IPS-20b (cell line): ENCODE measurements around the gene NHSL1.
A peak's percentile ranks its signal among the peaks of the same experiment; 100 is the strongest.

Experiments used
- H3K27ac ChIP-seq: one replicate; pipeline ENCODE4 v1.5.1; 2013; ENCODE audit warnings: low read length
- H3K27me3 ChIP-seq: 2 replicates; pipeline ENCODE4 v1.6.1; 2013; ENCODE audit warnings: mild to moderate bottlenecking, low read length, inconsistent platforms; ENCODE audit not compliant: insufficient read depth
- H3K36me3 ChIP-seq: 2 replicates; pipeline ENCODE4 v1.6.1; 2013; ENCODE audit warnings: low read depth, mild to moderate bottlenecking, inconsistent platforms, low read length, moderate library complexity; ENCODE audit not compliant: insufficient read depth
- H3K4me1 ChIP-seq: 2 replicates; pipeline ENCODE4 v1.6.1; 2013; ENCODE audit warnings: mild to moderate bottlenecking, control low read depth, inconsistent platforms, low read length, moderate library complexity; ENCODE audit not compliant: insufficient read depth
- H3K4me3 ChIP-seq: 2 replicates; pipeline ENCODE4 v1.5.1; 2013; ENCODE audit warnings: mild to moderate bottlenecking, low read length, inconsistent platforms
- H3K9ac ChIP-seq: 2 replicates; pipeline ENCODE4 v1.6.1; 2013; ENCODE audit warnings: low read depth, mild to moderate bottlenecking, inconsistent platforms, low read length, moderate library complexity
- H3K9me3 ChIP-seq: 2 replicates; pipeline ENCODE4 v1.6.1; 2013; ENCODE audit warnings: mild to moderate bottlenecking, low read depth, low read length, inconsistent platforms; ENCODE audit not compliant: insufficient read depth

NHSL1 gene, protein sequence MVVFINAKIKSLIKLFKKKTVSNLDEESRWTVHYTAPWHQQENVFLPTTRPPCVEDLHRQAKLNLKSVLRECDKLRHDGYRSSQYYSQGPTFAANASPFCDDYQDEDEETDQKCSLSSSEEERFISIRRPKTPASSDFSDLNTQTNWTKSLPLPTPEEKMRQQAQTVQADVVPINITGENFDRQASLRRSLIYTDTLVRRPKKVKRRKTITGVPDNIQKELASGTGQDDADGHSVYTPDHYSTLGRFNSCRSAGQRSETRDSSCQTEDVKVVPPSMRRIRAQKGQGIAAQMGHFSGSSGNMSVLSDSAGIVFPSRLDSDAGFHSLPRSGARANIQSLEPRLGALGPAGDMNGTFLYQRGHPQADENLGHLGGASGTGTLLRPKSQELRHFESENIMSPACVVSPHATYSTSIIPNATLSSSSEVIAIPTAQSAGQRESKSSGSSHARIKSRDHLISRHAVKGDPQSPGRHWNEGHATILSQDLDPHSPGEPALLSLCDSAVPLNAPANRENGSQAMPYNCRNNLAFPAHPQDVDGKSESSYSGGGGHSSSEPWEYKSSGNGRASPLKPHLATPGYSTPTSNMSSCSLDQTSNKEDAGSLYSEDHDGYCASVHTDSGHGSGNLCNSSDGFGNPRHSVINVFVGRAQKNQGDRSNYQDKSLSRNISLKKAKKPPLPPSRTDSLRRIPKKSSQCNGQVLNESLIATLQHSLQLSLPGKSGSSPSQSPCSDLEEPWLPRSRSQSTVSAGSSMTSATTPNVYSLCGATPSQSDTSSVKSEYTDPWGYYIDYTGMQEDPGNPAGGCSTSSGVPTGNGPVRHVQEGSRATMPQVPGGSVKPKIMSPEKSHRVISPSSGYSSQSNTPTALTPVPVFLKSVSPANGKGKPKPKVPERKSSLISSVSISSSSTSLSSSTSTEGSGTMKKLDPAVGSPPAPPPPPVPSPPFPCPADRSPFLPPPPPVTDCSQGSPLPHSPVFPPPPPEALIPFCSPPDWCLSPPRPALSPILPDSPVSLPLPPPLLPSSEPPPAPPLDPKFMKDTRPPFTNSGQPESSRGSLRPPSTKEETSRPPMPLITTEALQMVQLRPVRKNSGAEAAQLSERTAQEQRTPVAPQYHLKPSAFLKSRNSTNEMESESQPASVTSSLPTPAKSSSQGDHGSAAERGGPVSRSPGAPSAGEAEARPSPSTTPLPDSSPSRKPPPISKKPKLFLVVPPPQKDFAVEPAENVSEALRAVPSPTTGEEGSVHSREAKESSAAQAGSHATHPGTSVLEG (N-terminal part only)

DNA sequence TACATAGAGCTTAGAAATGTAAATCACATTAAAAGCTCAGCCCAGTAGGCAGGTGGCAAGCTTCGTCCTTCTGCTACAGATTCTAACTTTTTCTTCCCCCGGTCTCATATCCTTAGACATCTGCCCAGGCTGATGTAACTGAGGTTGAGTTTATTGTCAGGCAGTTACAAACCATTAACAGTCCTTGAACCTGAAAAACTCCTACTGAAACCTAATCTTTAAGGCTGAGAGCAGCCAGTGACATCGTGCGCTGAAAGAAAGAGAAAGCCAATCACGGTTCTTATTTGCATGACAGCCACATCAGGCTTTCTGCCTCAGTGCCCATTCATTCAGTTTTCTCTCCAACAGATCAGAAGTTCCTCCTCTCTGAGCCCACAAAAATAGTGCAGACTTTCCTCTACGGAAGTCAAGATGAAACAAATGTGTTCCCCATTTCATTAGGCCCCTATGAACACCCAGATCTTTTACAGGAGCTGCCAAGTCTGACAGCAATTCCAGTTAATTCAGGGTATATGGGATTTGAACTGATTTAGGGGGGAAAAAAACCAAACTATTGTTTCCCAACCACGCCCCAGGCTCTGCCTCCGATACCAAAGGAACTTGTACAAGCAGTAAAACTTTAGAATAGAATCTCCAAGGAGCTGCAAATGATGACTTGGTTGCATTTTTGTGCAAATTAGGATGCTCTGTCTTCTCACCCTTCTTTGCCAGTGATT, at the start of gene NHSL1:
Gene NHSL1, minus strand, starts transcription at position 192 of the 716 bp plus-strand sequence. CDS start 204 bp downstream, outside the sequence.
- no peaks in the 10 kb centered on the region for H3K9me3 ChIP-seq
- peaks cover 12% of the 10 kb centered on the region; the same call in 1 of the 2 replicates for H3K36me3 ChIP-seq
- H3K27ac ChIP-seq, result peak within 1 kb of the TSS; percentile 49
- H3K4me1 ChIP-seq, result peaks cover 52% of the 10 kb centered on the region
- peak within 1 kb of the TSS; percentile 60 for H3K4me3 ChIP-seq
- H3K27me3 ChIP-seq, result no peaks in the 10 kb centered on the region
- H3K9ac ChIP-seq, result peak within 1 kb of the TSS; percentile 67; the same call in 1 of the 2 replicates

DNA sequence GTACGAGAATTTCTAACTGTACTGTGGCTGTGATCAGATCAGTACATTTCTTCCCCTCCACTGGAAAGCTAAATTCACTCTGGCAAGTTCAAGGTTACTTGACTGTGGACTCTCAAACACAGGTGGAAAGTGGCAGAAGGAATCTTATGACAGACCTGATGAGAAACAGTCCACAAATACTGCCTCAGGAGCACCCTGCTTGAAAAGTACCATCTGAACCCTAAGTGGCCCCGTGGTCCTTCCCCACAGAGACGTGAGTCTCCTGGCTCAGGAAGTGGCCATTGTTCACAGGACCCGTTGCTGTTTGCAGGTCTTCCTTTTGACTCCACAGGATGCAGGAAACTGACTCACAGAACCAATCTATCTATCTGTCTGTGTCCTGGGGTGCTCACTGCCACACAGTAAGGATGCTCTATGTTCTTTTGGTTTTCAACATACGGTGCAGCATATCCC, 47.5 kb upstream of the NHSL1 start:
- peaks cover 32% of the 10 kb centered on the region for H3K4me1 ChIP-seq
- H3K36me3 ChIP-seq, result no peaks in the 10 kb centered on the region
- H3K27ac ChIP-seq, result no peak overlapping the region
- H3K27me3 ChIP-seq, result no peaks in the 10 kb centered on the region
- no peaks in the 10 kb centered on the region for H3K9me3 ChIP-seq
- H3K9ac ChIP-seq, result no peak overlapping the region
- H3K4me3 ChIP-seq, result no peak overlapping the region

DNA sequence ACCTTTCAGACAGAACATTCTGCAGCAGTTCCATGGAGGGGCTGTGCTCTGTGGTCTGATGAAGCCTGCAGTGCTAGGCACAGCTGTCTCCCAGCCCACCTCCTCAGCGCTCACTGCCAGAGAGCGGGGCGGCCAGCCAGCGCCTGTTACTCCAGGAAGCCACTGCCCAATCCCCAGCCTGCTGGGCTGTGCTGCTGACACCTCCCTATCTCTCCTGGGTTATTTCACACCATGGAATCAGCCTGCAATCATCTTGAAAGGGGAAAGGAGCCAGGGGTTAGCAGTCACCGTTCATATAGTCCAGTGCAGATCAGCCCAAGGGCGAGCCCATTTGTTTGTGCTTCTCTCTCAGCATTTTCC, 46.3 kb upstream of the NHSL1 start:
- H3K4me3 ChIP-seq, result peak overlapping the region; percentile 52
- no peaks in the 10 kb centered on the region for H3K27me3 ChIP-seq
- peak overlapping the region; percentile 42 for H3K27ac ChIP-seq
- no peaks in the 10 kb centered on the region for H3K36me3 ChIP-seq
- H3K9me3 ChIP-seq, result no peaks in the 10 kb centered on the region
- peaks cover 40% of the 10 kb centered on the region for H3K4me1 ChIP-seq
- peak overlapping the region; percentile 45; the same call in 1 of the 2 replicates for H3K9ac ChIP-seq

DNA sequence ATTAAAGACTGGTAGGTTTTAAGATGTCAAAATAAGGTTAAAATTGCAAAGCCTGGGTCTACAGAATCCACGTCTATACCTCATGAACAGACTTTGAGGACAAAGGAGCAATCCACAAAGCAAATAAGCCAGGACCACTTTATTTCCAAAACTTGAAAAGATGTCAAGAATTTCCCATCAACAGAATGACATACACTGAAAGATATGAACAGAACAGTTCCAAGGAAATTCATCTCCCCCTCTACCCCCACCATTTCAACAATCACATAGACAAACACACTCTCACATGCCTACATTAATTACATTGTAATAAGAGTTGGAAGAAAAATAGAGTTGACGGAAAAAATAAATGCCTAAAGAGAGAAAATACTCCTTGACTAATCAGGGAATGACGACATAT, 45.2 kb upstream of the NHSL1 start:
- no peak overlapping the region for H3K27ac ChIP-seq
- peaks cover 51% of the 10 kb centered on the region for H3K4me1 ChIP-seq
- H3K4me3 ChIP-seq, result no peak overlapping the region
- H3K27me3 ChIP-seq, result no peaks in the 10 kb centered on the region
- no peaks in the 10 kb centered on the region for H3K9me3 ChIP-seq
- H3K36me3 ChIP-seq, result no peaks in the 10 kb centered on the region
- no peak overlapping the region for H3K9ac ChIP-seq

DNA sequence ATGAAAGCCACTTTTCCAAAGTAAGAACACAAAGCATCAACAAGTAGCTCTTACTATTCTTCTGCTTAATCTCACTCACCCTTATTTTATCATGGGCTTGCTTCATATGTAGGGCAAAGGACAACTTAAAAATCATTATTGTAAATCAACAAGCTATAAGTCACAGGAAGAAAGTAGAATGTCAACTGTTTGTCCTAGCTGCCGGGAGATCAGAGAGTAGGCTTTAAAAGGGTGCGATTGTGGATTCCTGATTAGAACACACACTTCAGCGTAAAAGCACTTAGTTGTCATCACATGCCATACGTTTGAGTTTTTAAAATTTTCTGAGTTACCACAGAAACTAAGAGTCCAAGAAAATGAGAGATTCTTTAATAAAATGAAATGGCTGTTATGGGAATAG, 44.4 kb upstream of the NHSL1 start:
- no peaks in the 10 kb centered on the region for H3K27me3 ChIP-seq
- H3K9ac ChIP-seq, result no peak overlapping the region
- no peaks in the 10 kb centered on the region for H3K9me3 ChIP-seq
- no peak overlapping the region for H3K4me3 ChIP-seq
- no peaks in the 10 kb centered on the region for H3K36me3 ChIP-seq
- peaks cover 59% of the 10 kb centered on the region for H3K4me1 ChIP-seq
- no peak overlapping the region for H3K27ac ChIP-seq

DNA sequence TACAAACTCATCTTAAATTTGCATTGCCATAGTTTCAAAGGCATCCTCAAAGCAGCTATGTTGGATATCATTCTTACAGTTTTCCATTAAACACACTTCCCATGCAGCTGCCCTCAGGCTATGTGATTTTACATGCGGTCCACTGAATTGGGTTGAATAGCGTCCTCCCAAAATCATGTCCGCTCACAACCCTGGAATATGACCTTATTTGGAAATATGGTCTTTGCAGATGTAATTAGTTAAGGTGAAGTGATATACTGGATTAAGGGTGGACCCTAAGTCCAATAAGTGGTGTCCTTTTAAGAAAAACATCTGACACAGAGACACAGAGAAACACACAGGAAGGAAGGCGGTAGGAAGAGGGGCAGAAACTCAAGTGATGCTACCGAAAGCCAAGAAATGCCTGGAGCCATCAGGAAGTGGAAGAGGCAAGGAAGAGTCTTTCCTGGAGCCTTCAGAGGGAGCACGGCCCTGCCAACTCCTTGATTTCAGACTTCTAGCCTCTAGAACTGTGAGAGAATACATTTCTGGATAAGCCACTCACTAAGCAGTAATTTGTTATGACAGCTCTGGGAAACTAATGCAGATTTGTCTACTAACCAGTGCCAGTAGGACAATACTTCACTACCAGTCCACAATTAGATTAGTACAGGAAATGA, 42.7 kb upstream of the NHSL1 start:
- Histone ChIP-seq H3K36me3 (no peaks in the 10 kb centered on the region), H3K9me3 (no peaks in the 10 kb centered on the region), H3K27me3 (no peaks in the 10 kb centered on the region), H3K9ac (no peak overlapping the region; the same call in 1 of the 2 replicates), H3K4me1 (peaks cover 62% of the 10 kb centered on the region), H3K27ac (no peak overlapping the region), H3K4me3 (no peak overlapping the region)

DNA sequence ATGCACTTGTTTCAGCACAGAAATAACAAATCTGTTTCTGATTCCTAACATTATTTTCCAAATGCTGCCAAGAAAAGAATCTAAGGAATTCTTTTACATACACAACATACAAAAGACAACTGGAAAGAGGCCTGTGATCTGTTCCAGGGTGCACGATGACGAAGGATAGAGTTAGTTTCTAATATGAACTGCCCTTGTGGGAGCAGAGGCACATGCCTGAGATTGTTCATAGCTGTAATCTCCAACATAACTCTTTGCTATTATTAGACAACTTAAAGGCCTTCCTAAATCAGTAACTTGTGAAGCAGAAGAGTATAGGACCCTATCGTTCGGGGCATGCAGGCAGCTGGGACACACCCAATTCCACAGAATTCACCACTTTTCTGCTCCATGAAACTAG, 41.2 kb upstream of the NHSL1 start:
- Histone ChIP-seq H3K4me1 (peaks cover 59% of the 10 kb centered on the region), H3K27me3 (no peaks in the 10 kb centered on the region), H3K36me3 (no peaks in the 10 kb centered on the region), H3K27ac (no peak overlapping the region), H3K9me3 (no peaks in the 10 kb centered on the region), H3K4me3 (no peak overlapping the region), H3K9ac (no peak overlapping the region; the same call in 1 of the 2 replicates)

DNA sequence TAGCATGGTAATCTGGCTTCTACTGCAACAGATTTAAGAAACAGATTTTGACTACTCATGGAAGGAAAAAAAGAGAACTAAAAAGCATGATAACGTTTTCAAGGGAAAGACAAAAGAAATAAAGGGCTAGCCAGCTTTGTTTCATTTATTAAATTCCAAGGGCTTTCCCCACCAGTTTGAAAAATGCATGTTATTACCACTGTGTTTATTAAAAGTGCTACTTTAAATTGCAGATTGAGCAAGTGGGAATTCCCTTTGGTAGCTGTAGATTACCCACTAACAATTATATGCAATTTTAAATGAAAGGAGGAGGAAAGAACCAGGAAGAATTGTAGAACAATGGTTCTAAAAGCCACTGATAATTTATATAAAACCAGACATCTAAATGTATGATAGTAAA, 40.6 kb upstream of the NHSL1 start:
- Histone ChIP-seq H3K4me1 (peaks cover 53% of the 10 kb centered on the region), H3K27ac (no peak overlapping the region)

DNA sequence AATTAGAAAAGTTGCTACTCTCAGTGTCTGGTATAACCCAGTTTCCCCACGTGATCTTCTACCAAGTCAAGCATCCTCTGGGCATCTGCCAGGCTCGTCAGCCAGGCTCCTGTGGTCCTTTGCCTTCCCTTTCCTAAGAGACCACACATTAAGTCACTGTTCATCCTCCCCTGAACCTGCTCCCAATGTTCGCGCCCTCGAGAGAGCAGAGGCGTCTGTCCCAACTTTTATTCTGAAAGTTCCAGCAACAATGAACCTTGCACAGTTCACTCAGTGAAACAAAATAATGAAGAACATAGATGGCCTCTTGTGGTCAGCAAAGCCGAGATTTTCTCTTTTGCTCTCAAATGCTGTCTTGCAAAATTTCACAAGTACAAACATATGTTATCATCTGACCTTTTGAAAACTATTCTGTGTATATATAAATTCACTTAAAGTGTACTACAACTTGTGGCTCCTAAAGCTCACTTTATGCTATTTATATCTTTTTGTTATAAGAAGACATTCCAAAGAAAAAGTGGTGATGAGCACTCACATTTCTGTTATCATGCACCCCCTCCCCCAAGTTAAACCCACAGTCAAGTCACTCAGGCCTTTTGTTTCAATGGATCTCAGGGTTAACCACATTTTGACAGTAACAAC, 39.2 kb upstream of the NHSL1 start:
- no peak overlapping the region for H3K9ac ChIP-seq
- H3K4me3 ChIP-seq, result no peak overlapping the region
- no peaks in the 10 kb centered on the region for H3K9me3 ChIP-seq
- no peaks in the 10 kb centered on the region for H3K36me3 ChIP-seq
- H3K27me3 ChIP-seq, result no peaks in the 10 kb centered on the region
- H3K4me1 ChIP-seq, result peaks cover 44% of the 10 kb centered on the region
- H3K27ac ChIP-seq, result no peak overlapping the region

More for the DNA sequence above, 40.6 kb upstream of the NHSL1 start:
- no peaks in the 10 kb centered on the region for H3K36me3 ChIP-seq
- H3K9me3 ChIP-seq, result no peaks in the 10 kb centered on the region
- no peak overlapping the region for H3K4me3 ChIP-seq
- no peaks in the 10 kb centered on the region for H3K27me3 ChIP-seq
- no peak overlapping the region for H3K9ac ChIP-seq

DNA sequence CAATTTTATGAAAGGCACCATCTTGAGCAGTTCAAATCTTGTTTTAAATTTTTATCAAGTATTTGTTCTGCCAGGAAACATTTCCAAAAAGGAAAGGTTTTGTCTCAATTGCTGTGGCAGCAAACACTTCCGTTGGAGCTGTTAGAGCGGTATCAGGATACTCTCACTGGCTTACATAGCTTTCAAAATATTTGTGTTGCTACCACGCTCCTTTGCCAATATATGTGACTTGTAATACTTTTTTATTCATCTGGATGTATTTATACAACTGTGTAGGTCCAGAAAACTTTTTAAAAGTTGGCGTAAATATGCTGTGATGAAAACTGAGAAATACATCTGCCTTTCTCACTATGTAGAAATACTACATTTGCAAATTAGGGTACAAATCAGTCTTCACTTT, 37.8 kb upstream of the NHSL1 start:
- no peak overlapping the region for H3K9ac ChIP-seq
- no peaks in the 10 kb centered on the region; the same call in 1 of the 2 replicates for H3K9me3 ChIP-seq
- H3K4me1 ChIP-seq, result peaks cover 42% of the 10 kb centered on the region
- no peak overlapping the region for H3K27ac ChIP-seq
- no peaks in the 10 kb centered on the region for H3K36me3 ChIP-seq
- H3K4me3 ChIP-seq, result no peak overlapping the region
- H3K27me3 ChIP-seq, result no peaks in the 10 kb centered on the region
